ENCODE data around the gene SCYL1.

SCYL1 gene

GRCh38 chr11:65576867-65577755 is 52.2 kb downstream of the SCYL1 start:
- H3K4me3 ChIP-seq (ENCODE audit: low read depth, low read length) = peak overlapping the region; percentile 62
- peak; percentile 89 for DNase-seq (ENCODE audit: low read depth)
- TF ChIP-seq POLR2A (IDR thresholded peaks at IDR 0.05; ENCODE audit: extremely low read depth, insufficient read length) (no peak), MYC (IDR thresholded peaks at IDR 0.05; ENCODE audit: low read depth, low read length) (no peak)
- TF ChIP-seq, protein P1, sequence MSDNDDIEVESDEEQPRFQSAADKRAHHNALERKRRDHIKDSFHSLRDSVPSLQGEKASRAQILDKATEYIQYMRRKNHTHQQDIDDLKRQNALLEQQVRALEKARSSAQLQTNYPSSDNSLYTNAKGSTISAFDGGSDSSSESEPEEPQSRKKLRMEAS (IDR thresholded peaks at IDR 0.05; ENCODE audit: low read depth, low read length) = no peak
- TF ChIP-seq, protein P2, sequence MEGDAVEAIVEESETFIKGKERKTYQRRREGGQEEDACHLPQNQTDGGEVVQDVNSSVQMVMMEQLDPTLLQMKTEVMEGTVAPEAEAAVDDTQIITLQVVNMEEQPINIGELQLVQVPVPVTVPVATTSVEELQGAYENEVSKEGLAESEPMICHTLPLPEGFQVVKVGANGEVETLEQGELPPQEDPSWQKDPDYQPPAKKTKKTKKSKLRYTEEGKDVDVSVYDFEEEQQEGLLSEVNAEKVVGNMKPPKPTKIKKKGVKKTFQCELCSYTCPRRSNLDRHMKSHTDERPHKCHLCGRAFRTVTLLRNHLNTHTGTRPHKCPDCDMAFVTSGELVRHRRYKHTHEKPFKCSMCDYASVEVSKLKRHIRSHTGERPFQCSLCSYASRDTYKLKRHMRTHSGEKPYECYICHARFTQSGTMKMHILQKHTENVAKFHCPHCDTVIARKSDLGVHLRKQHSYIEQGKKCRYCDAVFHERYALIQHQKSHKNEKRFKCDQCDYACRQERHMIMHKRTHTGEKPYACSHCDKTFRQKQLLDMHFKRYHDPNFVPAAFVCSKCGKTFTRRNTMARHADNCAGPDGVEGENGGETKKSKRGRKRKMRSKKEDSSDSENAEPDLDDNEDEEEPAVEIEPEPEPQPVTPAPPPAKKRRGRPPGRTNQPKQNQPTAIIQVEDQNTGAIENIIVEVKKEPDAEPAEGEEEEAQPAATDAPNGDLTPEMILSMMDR (IDR thresholded peaks at IDR 0.05; ENCODE audit: low read depth, low read length) = no peak

DNA sequence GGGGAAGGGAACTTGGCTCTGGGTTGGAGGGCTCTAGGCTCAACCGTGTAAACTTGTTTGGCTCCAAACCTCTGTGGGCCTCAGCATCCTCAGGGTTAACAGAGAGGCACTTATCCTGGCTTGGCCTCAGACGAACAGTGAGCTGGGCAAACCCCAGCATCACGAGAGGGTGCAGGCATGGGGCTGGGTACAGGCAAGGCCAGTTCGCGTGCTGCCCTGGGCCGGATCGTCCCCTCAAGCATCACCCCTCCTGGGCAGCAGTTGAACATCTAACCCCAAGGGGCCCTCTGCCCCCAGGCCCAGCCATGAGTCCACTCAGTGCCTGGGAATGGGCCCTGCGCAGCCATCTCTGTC is 52.9 kb downstream of the SCYL1 start:
- DNase-seq (ENCODE audit: low read depth) = no peak
- TF ChIP-seq MYC (IDR thresholded peaks at IDR 0.05; ENCODE audit: low read depth, low read length) = no peak
- TF ChIP-seq, protein P1 (IDR thresholded peaks at IDR 0.05; ENCODE audit: low read depth, low read length) = no peak
- TF ChIP-seq, protein P2 (IDR thresholded peaks at IDR 0.05; ENCODE audit: low read depth, low read length) = no peak
- TF ChIP-seq POLR2A (IDR thresholded peaks at IDR 0.05; ENCODE audit: extremely low read depth, insufficient read length) = no peak
- no peak overlapping the region for H3K4me3 ChIP-seq (ENCODE audit: low read depth, low read length)

- no peak overlapping the region for H3K4me3 ChIP-seq (ENCODE audit: low read depth, low read length)
- TF ChIP-seq, protein P2 (IDR thresholded peaks at IDR 0.05; ENCODE audit: low read depth, low read length) = no peak
- TF ChIP-seq MYC (IDR thresholded peaks at IDR 0.05; ENCODE audit: low read depth, low read length) = no peak
- TF ChIP-seq, protein P1 (IDR thresholded peaks at IDR 0.05; ENCODE audit: low read depth, low read length) = no peak
- TF ChIP-seq POLR2A (IDR thresholded peaks at IDR 0.05; ENCODE audit: extremely low read depth, insufficient read length) = no peak
- DNase-seq (ENCODE audit: low read depth) = no peak
Observed at GRCh38 chr11:65578134-65578533, 53.3 kb downstream of the SCYL1 start.

- TF ChIP-seq, protein P2 (IDR thresholded peaks at IDR 0.05; ENCODE audit: low read depth, low read length) = no peak
- TF ChIP-seq POLR2A (IDR thresholded peaks at IDR 0.05; ENCODE audit: extremely low read depth, insufficient read length) (no peak), MYC (IDR thresholded peaks at IDR 0.05; ENCODE audit: low read depth, low read length) (no peak)
- TF ChIP-seq, protein P1 (IDR thresholded peaks at IDR 0.05; ENCODE audit: low read depth, low read length) = no peak
- H3K4me3 ChIP-seq (ENCODE audit: low read depth, low read length) = no peak overlapping the region
- no peak for DNase-seq (ENCODE audit: low read depth)
Observed at GRCh38 chr11:65578667-65579066, 53.8 kb downstream of the SCYL1 start.

DNA sequence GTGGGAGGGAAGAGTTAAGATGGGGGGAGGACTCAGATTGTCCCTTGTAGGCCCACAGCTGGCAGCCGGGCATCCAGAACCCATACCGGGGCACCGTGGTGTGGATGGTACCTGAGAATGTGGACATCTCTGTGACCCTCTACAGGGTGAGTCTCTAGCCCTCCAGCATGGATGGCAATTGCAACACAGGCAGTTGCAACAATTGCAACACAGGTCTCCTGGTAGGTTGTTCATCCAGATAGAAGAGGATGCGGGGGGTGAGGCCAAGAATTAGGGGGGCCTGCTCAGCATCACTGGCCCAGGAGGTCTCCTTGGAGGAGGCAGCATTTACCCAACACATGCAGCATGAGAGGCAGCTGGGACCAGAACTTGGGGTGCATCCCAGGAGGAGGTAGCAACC is 54.4 kb downstream of the SCYL1 start:
- peak; percentile 57 for DNase-seq (ENCODE audit: low read depth)

More for the DNA sequence above, 54.4 kb downstream of the SCYL1 start:
- no peak overlapping the region for H3K4me3 ChIP-seq (ENCODE audit: low read depth, low read length)
- TF ChIP-seq, protein P2 (IDR thresholded peaks at IDR 0.05; ENCODE audit: low read depth, low read length) = no peak
- TF ChIP-seq, protein P1 (IDR thresholded peaks at IDR 0.05; ENCODE audit: low read depth, low read length) = no peak
- no peak for TF ChIP-seq MYC (IDR thresholded peaks at IDR 0.05; ENCODE audit: low read depth, low read length)
- no peak for TF ChIP-seq POLR2A (IDR thresholded peaks at IDR 0.05; ENCODE audit: extremely low read depth, insufficient read length)

Measured in NB4 (cell line).